ENCODE measurements around the gene MIPOL1.
A peak's percentile ranks its signal among the peaks of the same experiment; 100 is the strongest.
"Not testable (repeated sequence)": the region's sequence is repeated elsewhere in the genome, so short reads cannot be mapped to it uniquely, and the experiment has no call there.

The MIPOL1 gene

GRCh38 chr14:37187294-37187693, 10.4 kb upstream of the MIPOL1 start:
- DNase-seq = no peak

GRCh38 chr14:37187840-37188577, 9.7 kb upstream of the MIPOL1 start:
- not testable (repeated sequence) for DNase-seq

GRCh38 chr14:37189733-37190132, 8.0 kb upstream of the MIPOL1 start:
- DNase-seq = not testable (repeated sequence)

GRCh38 chr14:37194698-37195097, 3.0 kb upstream of the MIPOL1 start:
- no peak for DNase-seq

DNA sequence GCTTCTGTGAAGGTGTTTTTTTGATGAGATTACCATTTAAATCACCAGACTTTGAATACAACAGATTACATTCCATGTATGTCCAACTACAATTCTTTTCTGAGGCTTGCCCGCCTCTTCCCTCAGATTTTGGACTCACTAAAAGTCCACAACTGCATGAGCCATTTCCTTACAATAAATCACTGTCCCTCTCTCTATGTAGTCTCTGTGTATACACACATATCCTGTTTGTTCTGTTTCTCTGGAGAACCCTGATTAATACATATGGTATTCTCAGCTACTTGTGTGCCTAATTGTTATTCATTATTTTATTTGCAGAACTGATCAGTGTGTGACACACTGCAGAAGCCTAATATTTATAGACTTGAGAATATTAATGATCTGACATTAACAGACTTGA, 2.4 kb upstream of the MIPOL1 start:
- no peak for DNase-seq

GRCh38 chr14:37196604-37197420, 925 bp upstream of the MIPOL1 start:
- DNase-seq = no peak

GRCh38 chr14:37198273-37198598, 499 bp downstream of the MIPOL1 start:
- DNase-seq = peak in 1 of 51 donors; percentile 38

GRCh38 chr14:37198907-37199306, 1.2 kb downstream of the MIPOL1 start:
- DNase-seq = no peak

DNA sequence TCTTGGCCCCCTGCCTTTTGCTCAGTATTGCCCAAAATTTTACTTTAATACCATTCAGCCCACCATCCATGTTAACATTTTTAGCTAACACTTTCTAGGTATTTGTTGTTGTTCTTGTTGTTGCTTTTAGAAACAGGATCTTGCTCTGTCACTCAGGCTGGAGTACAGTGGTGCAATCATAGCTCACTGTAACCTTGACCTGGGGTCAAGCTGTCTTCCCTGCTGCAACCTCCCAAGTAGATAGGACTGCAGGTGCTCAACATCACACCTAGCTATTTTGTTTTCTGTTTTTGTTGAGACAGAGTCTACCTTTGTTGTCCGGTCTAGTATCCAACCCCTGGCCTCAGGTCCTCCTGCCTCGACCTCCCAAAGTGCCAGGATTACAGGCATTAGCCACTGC, 4.0 kb downstream of the MIPOL1 start:
- DNase-seq = no peak

- no peak for DNase-seq
These were observed 4.5 kb downstream of the MIPOL1 start for GRCh38 chr14:37202265-37202664.

DNA sequence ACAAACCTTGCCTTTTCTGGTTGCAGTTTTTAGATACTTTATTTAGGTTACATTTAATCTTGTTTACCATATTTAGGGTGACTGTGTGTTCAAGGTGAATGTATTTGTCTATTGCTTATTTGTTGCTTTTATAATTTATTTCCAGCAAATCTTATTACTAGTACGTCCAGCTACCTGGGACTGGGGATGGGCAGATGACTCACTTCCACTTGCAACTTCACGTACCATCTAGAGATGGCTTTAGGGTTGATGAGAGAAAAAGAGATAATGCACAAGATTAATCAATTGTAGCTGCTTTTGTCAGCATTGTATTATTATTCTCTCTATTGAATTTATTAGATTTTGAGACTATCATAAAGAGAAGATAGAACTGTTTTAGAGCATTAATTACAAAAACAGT, 5.1 kb downstream of the MIPOL1 start:
- DNase-seq = no peak

DNA sequence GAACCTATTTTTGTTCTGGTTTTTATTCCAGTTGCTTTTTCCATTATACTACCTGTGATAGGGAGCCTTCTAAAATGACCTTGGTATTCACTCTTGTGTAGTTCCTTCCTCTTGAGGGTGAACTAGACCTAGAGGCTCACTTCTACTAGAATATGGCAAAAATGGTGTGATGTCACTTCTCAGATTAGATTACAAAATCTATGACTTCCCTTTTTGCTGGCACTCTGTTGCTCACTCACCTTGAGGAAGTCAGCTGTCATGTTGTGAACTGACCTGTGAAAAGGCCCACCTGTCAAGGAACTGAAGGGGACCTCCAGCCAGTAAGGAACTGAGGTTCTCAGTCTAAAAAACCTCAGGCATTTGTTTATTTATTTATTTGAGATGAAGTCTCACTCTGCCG, 5.7 kb downstream of the MIPOL1 start:
- DNase-seq = no peak

- DNase-seq = not testable (repeated sequence)
These were observed 8.2 kb downstream of the MIPOL1 start for GRCh38 chr14:37205623-37206605.

GRCh38 chr14:37209617-37210016, 11.9 kb downstream of the MIPOL1 start:
- DNase-seq = not testable (repeated sequence)

DNA sequence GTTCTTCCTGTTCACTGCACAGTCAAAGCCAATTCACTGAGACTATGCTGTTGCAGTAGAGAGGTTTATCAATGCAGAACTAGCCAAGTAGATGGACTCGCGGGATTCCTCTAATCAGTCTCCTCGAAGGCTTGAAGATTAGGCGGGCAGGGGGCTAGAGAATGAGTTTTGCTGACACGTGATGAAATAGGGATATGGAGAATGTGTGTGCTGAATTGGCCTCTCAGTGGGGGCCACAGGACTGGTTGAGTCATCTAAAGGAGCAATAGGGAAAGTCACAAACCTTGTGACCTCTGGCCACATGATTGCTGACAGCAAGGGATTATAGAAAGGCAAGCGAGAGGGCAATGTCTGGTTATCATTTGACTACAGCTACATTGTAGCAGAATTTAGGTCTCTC, 12.7 kb downstream of the MIPOL1 start:
- DNase-seq = no peak

GRCh38 chr14:37213016-37213415, 15.3 kb downstream of the MIPOL1 start:
- no peak for DNase-seq

DNA sequence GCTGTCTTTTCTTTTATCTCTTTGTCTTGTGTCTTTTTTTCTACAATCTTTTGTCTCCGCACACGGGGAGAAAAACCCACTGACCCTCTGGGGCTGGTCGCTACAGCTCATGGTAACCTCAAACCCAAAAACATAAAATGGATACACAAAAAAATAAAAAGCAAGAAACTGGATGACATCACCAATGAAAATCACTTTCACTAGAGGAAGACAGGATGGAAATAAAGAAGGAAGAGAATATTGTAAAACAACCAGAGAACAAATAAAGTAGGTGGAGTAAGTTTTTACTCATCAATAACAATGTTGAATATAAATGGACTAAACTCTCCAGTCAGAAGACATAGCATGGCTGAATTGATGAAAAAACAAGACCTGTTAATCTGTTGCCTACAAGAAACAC, 17.6 kb downstream of the MIPOL1 start:
- DNase-seq = no peak

- DNase-seq = no peak
These were observed 23.3 kb downstream of the MIPOL1 start for GRCh38 chr14:37221073-37221472.

DNA sequence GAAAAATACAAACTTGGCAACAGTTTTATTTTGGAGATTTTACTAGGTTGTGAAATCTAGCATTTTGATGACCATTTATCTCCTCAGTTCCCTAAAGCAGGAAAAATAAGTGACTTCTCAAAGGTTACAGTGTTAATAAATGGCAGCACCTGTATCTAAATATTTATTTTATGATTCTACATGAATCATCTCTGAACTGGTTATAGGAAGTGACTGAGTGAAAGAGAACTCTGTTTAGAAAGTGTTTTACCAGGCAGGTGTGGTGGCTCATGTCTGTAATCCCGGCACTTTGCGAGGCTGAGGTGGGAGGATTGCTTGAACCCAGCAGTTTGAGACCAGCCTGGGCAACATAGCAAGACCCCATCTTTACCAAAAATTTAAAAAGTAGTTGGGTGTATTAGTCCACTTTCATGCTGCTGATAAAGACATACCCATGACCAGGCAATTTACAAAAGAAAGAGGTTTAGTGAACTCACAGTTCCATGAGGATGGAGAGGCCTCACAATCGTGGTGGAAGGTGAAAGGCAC, 26.3 kb downstream of the MIPOL1 start:
- DNase-seq = no peak

GRCh38 chr14:37225668-37226067, 27.9 kb downstream of the MIPOL1 start:
- not testable (repeated sequence) for DNase-seq

GRCh38 chr14:37230551-37231194, 32.9 kb downstream of the MIPOL1 start:
- DNase-seq = peak in 3 of 51 donors; percentile 1 to 3 (median 2)

All from hypothalamus (tissue), 51 donors.